ENCODE data around the gene ZNRF1. TPM values are rescaled to one million over a fixed set of nuclear protein-coding genes. Genes with fewer than 3 reads are reported as not detected.
A peak's percentile ranks its signal among the peaks of the same experiment; 100 is the strongest.

ZNRF1 gene
- total and polyA plus RNA-seq, 2 of the 4 experiments (the other 2 are of a cell fraction): 8.2 to 20.7 TPM

- Histone ChIP-seq H2AFZ (replicated peaks; ENCODE audit: low read length, poor library complexity) (no peak overlapping the region), H2BK5ac (ENCODE audit: low read depth, low read length, poor library complexity, severe bottlenecking) (peak overlapping the region; percentile 90), H4K91ac (ENCODE audit: insufficient read depth, low read depth, low read length) (peak overlapping the region; percentile 22), H3K23ac (ENCODE audit: low read depth, low read length) (peak overlapping the region; percentile 34; the same call in 1 of the 2 replicates), H3K14ac (replicated peaks; ENCODE audit: low read depth, low read length) (peak overlapping the region; percentile 56; the same call in 1 of the 2 replicates), H2AK5ac (ENCODE audit: low read depth, low read length) (peak overlapping the region; percentile 71; the same call in 1 of the 2 replicates), H3K56ac (ENCODE audit: extremely low read depth, insufficient read depth, low read length) (no peak overlapping the region), H3K9me3 (ENCODE audit: control insufficient read depth, insufficient read depth, low read length) (peaks cover 4% of the 10 kb centered on the region), H3K36me3 (ENCODE audit: control insufficient read depth, insufficient read depth, low read length) (no peaks in the 10 kb centered on the region), H3K18ac (ENCODE audit: low read depth, low read length) (peak overlapping the region; percentile 73; the same call in 1 of the 2 replicates), H3K4me1 (ENCODE audit: control insufficient read depth, insufficient read depth, low read length) (peaks cover 26% of the 10 kb centered on the region), H4K20me1 (ENCODE audit: insufficient read depth, low read length) (peaks cover 9% of the 10 kb centered on the region; the same call in 1 of the 2 replicates), H3K27me3 (ENCODE audit: control insufficient read depth, insufficient read depth, low read length) (no peaks in the 10 kb centered on the region), H3K4ac (ENCODE audit: low read depth, low read length) (peak overlapping the region; percentile 72), H3K4me3 (ENCODE audit: insufficient read depth, low read depth, low read length) (no peak overlapping the region), H2BK120ac (ENCODE audit: low read depth, low read length) (peak overlapping the region; percentile 58), H4K8ac (ENCODE audit: low read depth in 2 of 2, low read length in 2 of 2) (peak overlapping the region in 1 of 2 experiments; percentile 45; a peak in 2 of 4 replicates), H3K9me1 (ENCODE audit: insufficient read depth, low read length) (peaks cover 11% of the 10 kb centered on the region; the same call in 1 of the 2 replicates), H3K27ac (ENCODE audit: insufficient read depth, low read length) (peak overlapping the region; percentile 92), H2AK9ac (replicated peaks; ENCODE audit: low read depth, low read length, poor library complexity) (peak overlapping the region; percentile 51), H2BK15ac (ENCODE audit: low read depth, low read length) (0 out of 3 replicates have a peak overlapping the region, but pooled peaks have one; percentile 21), H3K4me2 (ENCODE audit: low read depth, low read length) (peak overlapping the region; percentile 66), H4K5ac (ENCODE audit: low read depth, low read length) (peak overlapping the region; percentile 79), H3K79me1 (ENCODE audit: low read depth in 1 of 2, low read length in 2 of 2) (peaks cover 30 to 64% of the 10 kb centered on the region in 2 experiments), H2BK20ac (ENCODE audit: low read depth, low read length) (peak overlapping the region; percentile 68; the same call in 1 of the 2 replicates), H3K9ac (ENCODE audit: low read depth, low read length) (0 out of 2 replicates have a peak overlapping the region, but pooled peaks have one; percentile 11)
- no TSS peak for BruUV-seq (replicated peaks)
- dilution Hi-C loops (cut with HindIII; ENCODE audit: low sequenced_read_pairs, unreplicated experiment) (no loop called here), intact Hi-C loops (cut with micrococcal nuclease) (loop anchor here (2.0 kb wide), 1 partner anchor 27 kb away; the partner anchor contains the start of gene ZNRF1), in situ Hi-C loops (cut with MboI; ENCODE audit: low sequenced_read_pairs) (no loop called here)
- ChIA-PET CTCF (interaction anchor here (1.4 to 2.2 kb wide), 2 partner anchors 28 to 85 kb away, joined by 4 to 5 read pairs; no protein-coding TSS in a partner anchor), POLR2A (ENCODE audit: unreplicated experiment) (no interaction called here)
- ATAC-seq (ENCODE audit: low read depth): peak; percentile 18
- peak; percentile 61 for DNase-seq
- TF ChIP-seq SMC3 (IDR thresholded peaks at IDR 0.05; ENCODE audit: low read depth, low read length): no peak
- no peak for TF ChIP-seq FOS (IDR thresholded peaks at IDR 0.05; ENCODE audit: low read depth, low read length)
- TF ChIP-seq ELK1 (IDR thresholded peaks at IDR 0.05; ENCODE audit: borderline replicate concordance, low read depth, low read length): no peak
- no peak for TF ChIP-seq RCOR1 (IDR thresholded peaks at IDR 0.05; ENCODE audit: insufficient replicate concordance, low read length)
- 25% methylated on average over 2 of the region's 3 CpGs; no CpG with 5 or more reads in 1 of the 2 experiments for WGBS, 2 experiments (ENCODE audit: extremely low coverage in 2 of 2, insufficient read length in 1 of 2)
These were observed 26.9 kb downstream of the ZNRF1 start for GRCh38 chr16:75025761-75026160.
